ENCODE results near the gene PUM1.
"Not testable (repeated sequence)": the region's sequence is repeated elsewhere in the genome, so short reads cannot be mapped to it uniquely, and the experiment has no call there.

Gene PUM1

DNA sequence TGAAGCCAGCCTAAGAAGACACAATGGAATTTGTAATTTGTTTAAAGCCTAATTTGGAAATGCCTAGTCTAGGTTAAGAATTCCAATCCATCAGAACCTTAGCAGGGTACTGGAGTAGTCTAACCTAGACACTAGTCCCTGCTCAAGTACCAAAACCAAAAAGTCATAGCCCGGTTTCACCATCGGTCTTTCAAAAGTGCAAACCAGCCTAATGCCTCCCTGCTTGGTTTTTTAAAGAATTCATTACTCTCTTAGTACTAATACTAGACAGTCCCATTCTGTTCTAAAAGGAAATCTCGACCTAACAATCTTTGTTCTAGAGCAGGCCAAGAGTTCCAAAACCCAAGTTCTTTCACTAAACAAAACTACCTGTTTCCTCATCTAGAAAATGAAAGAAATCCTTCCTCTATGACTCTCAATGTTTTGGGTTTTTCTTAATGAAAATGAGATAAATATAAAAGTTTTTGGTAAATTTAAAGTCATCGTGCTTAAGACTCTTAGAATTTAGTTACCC lies 2.6 kb downstream of the PUM1 start:
- peak overlapping the region; percentile 85 for H3K4me3 ChIP-seq (ENCODE audit: low read depth, low read length)
- no peak for DNase-seq (ENCODE audit: low read depth)
- TF ChIP-seq, protein P1, sequence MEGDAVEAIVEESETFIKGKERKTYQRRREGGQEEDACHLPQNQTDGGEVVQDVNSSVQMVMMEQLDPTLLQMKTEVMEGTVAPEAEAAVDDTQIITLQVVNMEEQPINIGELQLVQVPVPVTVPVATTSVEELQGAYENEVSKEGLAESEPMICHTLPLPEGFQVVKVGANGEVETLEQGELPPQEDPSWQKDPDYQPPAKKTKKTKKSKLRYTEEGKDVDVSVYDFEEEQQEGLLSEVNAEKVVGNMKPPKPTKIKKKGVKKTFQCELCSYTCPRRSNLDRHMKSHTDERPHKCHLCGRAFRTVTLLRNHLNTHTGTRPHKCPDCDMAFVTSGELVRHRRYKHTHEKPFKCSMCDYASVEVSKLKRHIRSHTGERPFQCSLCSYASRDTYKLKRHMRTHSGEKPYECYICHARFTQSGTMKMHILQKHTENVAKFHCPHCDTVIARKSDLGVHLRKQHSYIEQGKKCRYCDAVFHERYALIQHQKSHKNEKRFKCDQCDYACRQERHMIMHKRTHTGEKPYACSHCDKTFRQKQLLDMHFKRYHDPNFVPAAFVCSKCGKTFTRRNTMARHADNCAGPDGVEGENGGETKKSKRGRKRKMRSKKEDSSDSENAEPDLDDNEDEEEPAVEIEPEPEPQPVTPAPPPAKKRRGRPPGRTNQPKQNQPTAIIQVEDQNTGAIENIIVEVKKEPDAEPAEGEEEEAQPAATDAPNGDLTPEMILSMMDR (conservative IDR thresholded peaks at IDR 0.05; ENCODE audit: low read depth, low read length): no peak

GRCh38 chr1:31062162-31062866 lies 3.2 kb downstream of the PUM1 start:
- peak; percentile 29 for DNase-seq (ENCODE audit: low read depth)
- peak overlapping the region; percentile 85 for H3K4me3 ChIP-seq (ENCODE audit: low read depth, low read length)

- H3K4me3 ChIP-seq (ENCODE audit: low read depth, low read length): no peak overlapping the region
- TF ChIP-seq, protein P1 (conservative IDR thresholded peaks at IDR 0.05; ENCODE audit: low read depth, low read length): no peak
- DNase-seq (ENCODE audit: low read depth): no peak
These were observed 7.5 kb downstream of the PUM1 start for GRCh38 chr1:31058012-31058411.

- H3K4me3 ChIP-seq (ENCODE audit: low read depth, low read length): no peak overlapping the region
These were observed 9.6 kb downstream of the PUM1 start for GRCh38 chr1:31055953-31056352.

DNA sequence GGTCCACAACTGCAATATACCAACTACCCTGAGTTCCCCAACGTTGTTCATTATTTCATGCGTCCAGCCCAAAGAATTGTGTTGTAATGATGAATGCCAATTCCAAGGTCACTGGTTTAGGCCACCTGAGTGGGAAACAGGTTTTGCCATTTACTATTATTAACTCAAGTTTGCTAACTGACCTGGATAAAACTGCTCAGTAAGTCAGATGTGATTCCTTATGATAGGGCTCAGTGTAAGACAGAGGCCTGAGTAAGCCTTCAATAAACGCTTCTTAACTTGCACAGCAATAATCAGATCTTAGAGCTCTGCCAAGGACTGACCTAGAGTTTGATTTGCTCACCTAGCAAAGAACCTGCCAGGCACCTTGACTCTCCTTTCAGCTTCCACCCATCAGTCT lies 10.0 kb downstream of the PUM1 start:
- TF ChIP-seq, protein P1 (conservative IDR thresholded peaks at IDR 0.05; ENCODE audit: low read depth, low read length): no peak
- H3K4me3 ChIP-seq (ENCODE audit: low read depth, low read length): no peak overlapping the region
- no peak for DNase-seq (ENCODE audit: low read depth)

More at GRCh38 chr1:31055953-31056352, 9.6 kb downstream of the PUM1 start:
- DNase-seq (ENCODE audit: low read depth): no peak
- TF ChIP-seq, protein P1 (conservative IDR thresholded peaks at IDR 0.05; ENCODE audit: low read depth, low read length): no peak

DNA sequence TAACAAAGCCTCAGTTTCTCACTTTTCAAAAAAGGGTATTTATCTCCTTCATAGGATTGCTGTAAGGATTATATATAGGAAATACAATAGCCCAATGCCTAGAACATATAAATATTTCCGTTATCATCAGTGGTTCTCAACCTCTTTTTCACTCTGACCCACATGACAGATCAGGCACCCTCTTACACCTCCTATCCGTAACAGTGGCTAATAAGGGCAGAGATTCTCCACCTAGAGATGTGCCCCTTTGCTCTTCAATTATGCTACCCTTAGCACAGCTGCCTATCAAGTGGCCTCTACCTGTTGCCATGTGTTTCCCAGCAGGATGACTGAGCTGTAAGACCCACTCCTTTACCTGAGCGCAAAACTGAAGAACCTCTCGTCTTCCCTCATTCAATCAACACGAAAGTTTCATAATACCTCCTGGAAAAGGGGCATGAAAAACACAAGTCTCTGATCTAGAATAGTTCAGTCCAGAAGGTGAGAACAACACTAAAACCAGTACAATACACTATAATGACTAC lies 10.5 kb downstream of the PUM1 start:
- no peak overlapping the region for H3K4me3 ChIP-seq (ENCODE audit: low read depth, low read length)
- TF ChIP-seq, protein P1 (conservative IDR thresholded peaks at IDR 0.05; ENCODE audit: low read depth, low read length): no peak
- DNase-seq (ENCODE audit: low read depth): no peak

- TF ChIP-seq, protein P1 (conservative IDR thresholded peaks at IDR 0.05; ENCODE audit: low read depth, low read length): no peak
- H3K4me3 ChIP-seq (ENCODE audit: low read depth, low read length): no peak overlapping the region
- no peak for DNase-seq (ENCODE audit: low read depth)
These were observed 11.2 kb downstream of the PUM1 start for GRCh38 chr1:31054349-31054748.

GRCh38 chr1:31052613-31053012 lies 12.9 kb downstream of the PUM1 start:
- DNase-seq (ENCODE audit: low read depth); H3K4me3 ChIP-seq (ENCODE audit: low read depth, low read length): not testable (repeated sequence)
